OCI-M2 (cell line): ENCODE measurements around the gene ZNF581.

Experiments used
- DNase-seq: peaks from one replicate; lab custom pipeline; 2025; ENCODE audit not compliant: unreplicated experiment; lab: John Stamatoyannopoulos, UW

ZNF581 gene

GRCh38 chr19:55677572-55678028 is 34.2 kb downstream of the ZNF581 start:
- no peak for DNase-seq

GRCh38 chr19:55678121-55678671 is 34.7 kb downstream of the ZNF581 start:
- no peak for DNase-seq

- DNase-seq = no peak
These were observed 36.2 kb downstream of the ZNF581 start for GRCh38 chr19:55679343-55680257.

- DNase-seq = no peak
These were observed 37.1 kb downstream of the ZNF581 start for GRCh38 chr19:55680339-55681130.

- no peak for DNase-seq
These were observed 38.0 kb downstream of the ZNF581 start for GRCh38 chr19:55681131-55682092.

GRCh38 chr19:55683449-55684261 is 40.2 kb downstream of the ZNF581 start:
- no peak for DNase-seq

GRCh38 chr19:55684946-55685681 is 41.7 kb downstream of the ZNF581 start:
- no peak for DNase-seq

- no peak for DNase-seq
These were observed 42.3 kb downstream of the ZNF581 start for GRCh38 chr19:55685776-55686175.

GRCh38 chr19:55686311-55687050 is 43.0 kb downstream of the ZNF581 start:
- no peak for DNase-seq

GRCh38 chr19:55687281-55688201 is 44.1 kb downstream of the ZNF581 start:
- no peak for DNase-seq

GRCh38 chr19:55688422-55689218 is 45.2 kb downstream of the ZNF581 start:
- DNase-seq = no peak

- no peak for DNase-seq
These were observed 46.1 kb downstream of the ZNF581 start for GRCh38 chr19:55689411-55690108.

GRCh38 chr19:55690109-55690768 is 46.8 kb downstream of the ZNF581 start:
- DNase-seq = no peak

GRCh38 chr19:55690769-55691545 is 47.5 kb downstream of the ZNF581 start:
- no peak for DNase-seq
